Activated T-cell treated with anti-CD3 and anti-CD28 coated beads, Interleukin-2, amount 50 U/mL, for 48 hours (primary cell): ENCODE results near the gene IQCK.

ENCODE experiments used
- DNase-seq, 2 experiments: peaks; one replicate each; pipeline ENCODE4 v3.0.0-alpha.2; 2020

Gene IQCK

GRCh38 chr16:19890901-19891300, 172.8 kb downstream of the IQCK start:
- DNase-seq = no peak

- DNase-seq = no peak
These were observed 174.8 kb downstream of the IQCK start for GRCh38 chr16:19892902-19893301.

GRCh38 chr16:19894586-19894985, 176.5 kb downstream of the IQCK start:
- no peak for DNase-seq

- no peak for DNase-seq
These were observed 178.9 kb downstream of the IQCK start for GRCh38 chr16:19896951-19897350.

GRCh38 chr16:19898166-19898565, 180.1 kb downstream of the IQCK start:
- no peak for DNase-seq

- DNase-seq = peak; percentile 44 to 53
These were observed 181.0 kb downstream of the IQCK start for GRCh38 chr16:19898924-19899604.

- DNase-seq = no peak
These were observed 181.5 kb downstream of the IQCK start for GRCh38 chr16:19899605-19899955.

GRCh38 chr16:19901164-19901563, 183.1 kb downstream of the IQCK start:
- no peak for DNase-seq

GRCh38 chr16:19907161-19907992, 189.3 kb downstream of the IQCK start:
- peak; percentile 81 to 84 for DNase-seq
